ENCODE data around the gene SORCS3. TPM values are rescaled to one million over a fixed set of nuclear protein-coding genes. Genes with fewer than 3 reads are reported as not detected.

Gene SORCS3
- total RNA-seq, 2 experiments from 2014 or later, result 1.7 to 2.1 TPM

DNA sequence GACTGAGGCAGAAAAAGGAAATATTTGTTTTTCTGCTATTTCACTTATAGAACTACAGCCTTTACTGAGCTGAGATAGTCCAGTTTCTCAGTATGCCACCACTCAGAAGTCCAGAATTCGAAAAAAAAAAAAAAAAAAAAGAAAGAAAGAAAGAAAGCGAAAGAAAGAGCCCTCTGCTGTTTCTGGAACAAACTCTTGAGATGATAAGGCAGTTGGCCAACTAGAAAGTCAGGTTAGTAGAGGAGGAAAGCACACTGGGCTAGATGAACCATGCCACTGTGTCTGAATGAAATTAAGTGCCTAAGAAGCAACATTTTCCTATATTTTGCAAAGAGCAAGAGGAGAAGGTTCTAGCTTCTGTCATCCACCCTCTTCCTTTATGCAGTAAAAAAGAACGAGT lies 403.8 kb downstream of the SORCS3 start:
- Histone ChIP-seq H3K4me3 (ENCODE audit: low read length) (no peak overlapping the region), H3K27ac (ENCODE audit: low read depth in 1 of 2, low read length in 2 of 2) (no peak overlapping the region), H3K9me3 (ENCODE audit: control insufficient read depth in 1 of 2, insufficient read depth in 1 of 2, low read length in 2 of 2) (no peaks in the 10 kb centered on the region), H3K4me1 (ENCODE audit: insufficient read depth, low read length) (no peaks in the 10 kb centered on the region), H3K27me3 (ENCODE audit: control insufficient read depth in 1 of 2, insufficient read depth in 2 of 2, low read length in 2 of 2) (no peaks in the 10 kb centered on the region), H3K36me3 (ENCODE audit: insufficient read depth, low read length) (no peaks in the 10 kb centered on the region)
- H3K36me3 Mint-ChIP-seq (ENCODE audit: low read depth), result no peaks in the 10 kb centered on the region
- CTCF ChIA-PET, result interaction anchor here (0.7 kb wide), 1 partner anchor 124 kb away, joined by 4 read pairs; no protein-coding TSS in a partner anchor
- no peak overlapping the region for H3K4me3 Mint-ChIP-seq
- ATAC-seq (ENCODE audit: poor library complexity) (no peak), DNase-seq (no peak)
- peaks cover 7% of the 10 kb centered on the region for H3K27me3 Mint-ChIP-seq
- H3K9me3 Mint-ChIP-seq, result peaks cover 2% of the 10 kb centered on the region
- intact Hi-C loops (cut with DNase I, micrococcal nuclease), result no loop called here
- no peaks in the 10 kb centered on the region for H3K4me1 Mint-ChIP-seq (ENCODE audit: low read depth)
- POLR2A ChIA-PET, result no interaction called here
- TF ChIP-seq CTCF (IDR thresholded peaks at IDR 0.05), result no peak
- no peak overlapping the region for H3K27ac Mint-ChIP-seq

DNA sequence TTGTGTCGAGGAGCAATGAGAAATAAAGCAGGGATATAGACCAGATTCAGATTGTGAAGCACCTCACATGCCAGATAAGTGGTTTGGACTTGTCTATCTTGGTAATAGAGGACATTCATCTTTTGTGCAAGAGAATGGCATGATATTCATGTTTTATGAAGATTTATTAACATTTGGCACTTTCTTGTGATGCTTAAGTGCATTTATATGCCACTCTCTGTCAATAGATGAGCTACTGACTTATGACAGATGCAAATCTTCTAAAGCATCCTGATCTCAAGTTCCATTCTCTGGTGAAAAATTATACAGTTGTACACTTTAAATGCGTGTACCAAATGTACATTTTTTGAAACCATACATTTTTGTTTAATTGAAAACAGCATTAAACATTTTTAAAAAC lies 415.3 kb downstream of the SORCS3 start:
- CTCF ChIA-PET, result no interaction called here
- H3K27me3 Mint-ChIP-seq, result no peaks in the 10 kb centered on the region
- no peak overlapping the region for H3K27ac ChIP-seq (ENCODE audit: low read depth in 1 of 2, low read length in 2 of 2)
- H3K9me3 Mint-ChIP-seq, result peaks cover 11% of the 10 kb centered on the region
- intact Hi-C loops (cut with DNase I, micrococcal nuclease), result no loop called here
- no peak overlapping the region for H3K4me3 ChIP-seq (ENCODE audit: low read length)
- no peak for ATAC-seq (ENCODE audit: poor library complexity)
- POLR2A ChIA-PET, result no interaction called here
- no peaks in the 10 kb centered on the region for H3K27me3 ChIP-seq (ENCODE audit: control insufficient read depth in 1 of 2, insufficient read depth in 2 of 2, low read length in 2 of 2)
- no peaks in the 10 kb centered on the region for H3K4me1 Mint-ChIP-seq (ENCODE audit: low read depth)
- H3K4me3 Mint-ChIP-seq, result no peak overlapping the region
- H3K4me1 ChIP-seq (ENCODE audit: insufficient read depth, low read length), result no peaks in the 10 kb centered on the region
- peaks cover 0 to 4% of the 10 kb centered on the region in 2 experiments for H3K9me3 ChIP-seq (ENCODE audit: control insufficient read depth in 1 of 2, insufficient read depth in 1 of 2, low read length in 2 of 2)
- TF ChIP-seq CTCF (IDR thresholded peaks at IDR 0.05), result no peak
- no peak overlapping the region for H3K27ac Mint-ChIP-seq
- H3K36me3 ChIP-seq (ENCODE audit: insufficient read depth, low read length), result no peaks in the 10 kb centered on the region
- no peak for DNase-seq
- H3K36me3 Mint-ChIP-seq (ENCODE audit: low read depth), result peaks cover 8% of the 10 kb centered on the region

- Histone ChIP-seq H3K27me3 (ENCODE audit: control insufficient read depth in 1 of 2, insufficient read depth in 2 of 2, low read length in 2 of 2) (no peaks in the 10 kb centered on the region), H3K9me3 (ENCODE audit: control insufficient read depth in 1 of 2, insufficient read depth in 1 of 2, low read length in 2 of 2) (no peaks in the 10 kb centered on the region), H3K4me1 (ENCODE audit: insufficient read depth, low read length) (no peaks in the 10 kb centered on the region), H3K27ac (ENCODE audit: low read depth in 1 of 2, low read length in 2 of 2) (no peak overlapping the region), H3K4me3 (ENCODE audit: low read length) (no peak overlapping the region), H3K36me3 (ENCODE audit: insufficient read depth, low read length) (no peaks in the 10 kb centered on the region)
- TF ChIP-seq CTCF (IDR thresholded peaks at IDR 0.05), result no peak
- DNase-seq, result no peak
- CTCF ChIA-PET, result no interaction called here
- H3K27me3 Mint-ChIP-seq, result no peaks in the 10 kb centered on the region
- POLR2A ChIA-PET, result no interaction called here
- no peak for ATAC-seq (ENCODE audit: poor library complexity)
- intact Hi-C loops (cut with DNase I, micrococcal nuclease), result no loop called here
- H3K27ac Mint-ChIP-seq, result no peak overlapping the region
- H3K9me3 Mint-ChIP-seq, result no peaks in the 10 kb centered on the region
- H3K4me3 Mint-ChIP-seq, result no peak overlapping the region
- no peaks in the 10 kb centered on the region for H3K4me1 Mint-ChIP-seq (ENCODE audit: low read depth)
- no peaks in the 10 kb centered on the region for H3K36me3 Mint-ChIP-seq (ENCODE audit: low read depth)
Observed at GRCh38 chr10:105062951-105063350, 421.9 kb downstream of the SORCS3 start.
